HL-60 (cell line): ENCODE results near the gene TMEM266.

Experiments
- DNase-seq, 2 experiments: peaks; one replicate each; pipeline ENCODE4 v3.0.0-alpha.2; 2010 to 2020; ENCODE audit warnings: low read depth in 1 of 2, low spot score in 1 of 2
- H3K27ac ChIP-seq: fragments of 250-450 bp; sonication (Bioruptor Pico); replicated peaks from 2 replicates; pipeline ENCODE4 v1.5.1; 2020; ENCODE audit warnings: mild to moderate bottlenecking, moderate library complexity
- H3K27me3 ChIP-seq: fragments of 250-450 bp; sonication (Bioruptor Pico); 2 replicates; pipeline ENCODE4 v1.5.1; 2021; ENCODE audit warnings: mild to moderate bottlenecking, moderate library complexity; ENCODE audit not compliant: insufficient read depth, poor library complexity, severe bottlenecking
- H3K4me3 ChIP-seq: replicated peaks from 2 replicates; pipeline ENCODE4 v1.5.1; 2011; ENCODE audit warnings: mild to moderate bottlenecking, control low read depth, low read length; ENCODE audit not compliant: insufficient read depth
- CTCF ChIP-seq: IDR thresholded peaks from one replicate; pipeline ENCODE4 v1.5.1; 2011; ENCODE audit warnings: low read length, control low read depth, inconsistent platforms; ENCODE audit not compliant: insufficient read depth
- GABPA ChIP-seq: IDR thresholded peaks from 2 replicates; pipeline ENCODE4 v1.6.1; 2012; ENCODE audit warnings: low read depth
- POLR2AphosphoS5 ChIP-seq: IDR thresholded peaks from 2 replicates; pipeline ENCODE4 v1.6.1; 2012; ENCODE audit warnings: low read depth
- SPI1 ChIP-seq: IDR thresholded peaks from 2 replicates; pipeline ENCODE4 v1.6.1; 2012; ENCODE audit warnings: low read depth, mild to moderate bottlenecking, borderline replicate concordance
- TF ChIP-seq, protein P1 (sequence below): IDR thresholded peaks from 2 replicates; pipeline ENCODE4 v1.6.1; 2012; ENCODE audit warnings: low read depth; ENCODE audit not compliant: insufficient replicate concordance

The TMEM266 gene

DNA sequence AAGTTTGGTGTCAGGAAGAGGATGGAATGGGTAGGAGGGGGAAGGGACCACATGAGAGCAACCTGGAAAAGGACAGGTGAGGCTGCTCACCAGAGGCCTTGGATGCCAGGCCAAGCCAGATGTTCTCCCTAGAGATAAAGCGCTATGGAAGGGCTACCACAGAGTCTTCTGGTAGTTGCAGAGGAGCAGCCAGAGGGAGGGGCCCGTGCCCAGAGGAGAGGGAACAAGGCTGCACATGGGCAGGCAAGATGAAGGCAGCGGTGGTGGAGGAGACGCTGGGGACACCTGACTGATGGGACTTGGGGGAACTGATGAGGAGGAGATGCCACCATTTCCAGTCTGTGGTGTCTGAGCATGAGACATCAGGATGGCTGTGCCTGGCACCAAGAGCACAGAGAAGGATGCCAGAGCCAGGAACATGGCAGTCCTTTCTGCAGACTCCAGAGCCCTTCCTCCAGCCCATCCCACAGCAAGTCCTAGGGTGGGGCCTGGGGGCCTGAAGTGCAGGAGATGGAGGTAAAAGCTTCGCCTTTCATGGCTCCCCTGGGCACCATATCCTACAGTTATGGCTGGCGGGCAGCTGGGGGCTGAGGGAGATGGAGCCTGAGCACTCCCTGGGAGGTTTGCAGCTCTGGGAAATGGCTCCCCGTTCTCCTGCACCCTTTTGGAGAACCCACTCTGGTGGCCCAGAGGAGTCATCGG, 148.4 kb downstream of the TMEM266 start:
- DNase-seq = no peak
- Histone ChIP-seq H3K27ac (no peak overlapping the region), H3K27me3 (no peaks in the 10 kb centered on the region), H3K4me3 (no peak overlapping the region)
- TF ChIP-seq, protein P1, sequence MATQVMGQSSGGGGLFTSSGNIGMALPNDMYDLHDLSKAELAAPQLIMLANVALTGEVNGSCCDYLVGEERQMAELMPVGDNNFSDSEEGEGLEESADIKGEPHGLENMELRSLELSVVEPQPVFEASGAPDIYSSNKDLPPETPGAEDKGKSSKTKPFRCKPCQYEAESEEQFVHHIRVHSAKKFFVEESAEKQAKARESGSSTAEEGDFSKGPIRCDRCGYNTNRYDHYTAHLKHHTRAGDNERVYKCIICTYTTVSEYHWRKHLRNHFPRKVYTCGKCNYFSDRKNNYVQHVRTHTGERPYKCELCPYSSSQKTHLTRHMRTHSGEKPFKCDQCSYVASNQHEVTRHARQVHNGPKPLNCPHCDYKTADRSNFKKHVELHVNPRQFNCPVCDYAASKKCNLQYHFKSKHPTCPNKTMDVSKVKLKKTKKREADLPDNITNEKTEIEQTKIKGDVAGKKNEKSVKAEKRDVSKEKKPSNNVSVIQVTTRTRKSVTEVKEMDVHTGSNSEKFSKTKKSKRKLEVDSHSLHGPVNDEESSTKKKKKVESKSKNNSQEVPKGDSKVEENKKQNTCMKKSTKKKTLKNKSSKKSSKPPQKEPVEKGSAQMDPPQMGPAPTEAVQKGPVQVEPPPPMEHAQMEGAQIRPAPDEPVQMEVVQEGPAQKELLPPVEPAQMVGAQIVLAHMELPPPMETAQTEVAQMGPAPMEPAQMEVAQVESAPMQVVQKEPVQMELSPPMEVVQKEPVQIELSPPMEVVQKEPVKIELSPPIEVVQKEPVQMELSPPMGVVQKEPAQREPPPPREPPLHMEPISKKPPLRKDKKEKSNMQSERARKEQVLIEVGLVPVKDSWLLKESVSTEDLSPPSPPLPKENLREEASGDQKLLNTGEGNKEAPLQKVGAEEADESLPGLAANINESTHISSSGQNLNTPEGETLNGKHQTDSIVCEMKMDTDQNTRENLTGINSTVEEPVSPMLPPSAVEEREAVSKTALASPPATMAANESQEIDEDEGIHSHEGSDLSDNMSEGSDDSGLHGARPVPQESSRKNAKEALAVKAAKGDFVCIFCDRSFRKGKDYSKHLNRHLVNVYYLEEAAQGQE = no peak
- TF ChIP-seq POLR2AphosphoS5 (no peak), SPI1 (no peak), CTCF (no peak), GABPA (no peak)

DNA sequence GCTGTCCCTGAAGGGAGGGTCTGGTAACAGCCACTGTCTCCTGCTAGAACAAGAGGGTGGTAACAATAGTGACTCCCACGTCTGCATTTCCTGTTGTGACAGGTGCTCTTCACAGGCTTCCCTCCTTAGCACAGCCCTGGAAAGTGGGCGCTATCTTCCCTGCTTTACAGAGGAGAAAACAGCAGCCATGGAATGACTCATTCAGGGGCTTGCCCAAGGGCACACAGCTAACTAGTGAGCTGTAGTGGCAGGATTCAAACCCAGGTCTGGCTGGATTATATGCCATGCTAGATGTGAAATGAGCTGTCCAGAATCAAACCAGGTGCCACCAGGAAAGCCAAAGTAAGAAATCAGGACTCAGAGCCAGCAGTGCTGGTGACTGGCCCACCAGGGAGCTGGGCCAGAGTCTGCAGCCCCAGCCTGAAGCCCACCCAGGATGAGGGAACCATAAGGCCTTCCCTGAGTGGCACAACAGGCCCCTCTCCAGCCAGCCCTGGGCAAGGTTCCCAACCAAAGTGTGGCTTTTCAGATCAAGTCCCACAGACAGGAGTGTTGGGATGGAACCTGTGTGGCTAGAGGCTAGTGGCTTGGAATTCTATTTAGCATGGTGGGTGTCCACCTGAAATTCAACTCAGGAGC, 149.1 kb downstream of the TMEM266 start:
- H3K27ac ChIP-seq = no peak overlapping the region
- no peak for TF ChIP-seq GABPA
- TF ChIP-seq POLR2AphosphoS5 = no peak
- no peak for TF ChIP-seq SPI1
- no peak for TF ChIP-seq CTCF
- TF ChIP-seq, protein P1 = no peak
- H3K4me3 ChIP-seq = no peak overlapping the region
- DNase-seq = no peak
- no peaks in the 10 kb centered on the region for H3K27me3 ChIP-seq

DNA sequence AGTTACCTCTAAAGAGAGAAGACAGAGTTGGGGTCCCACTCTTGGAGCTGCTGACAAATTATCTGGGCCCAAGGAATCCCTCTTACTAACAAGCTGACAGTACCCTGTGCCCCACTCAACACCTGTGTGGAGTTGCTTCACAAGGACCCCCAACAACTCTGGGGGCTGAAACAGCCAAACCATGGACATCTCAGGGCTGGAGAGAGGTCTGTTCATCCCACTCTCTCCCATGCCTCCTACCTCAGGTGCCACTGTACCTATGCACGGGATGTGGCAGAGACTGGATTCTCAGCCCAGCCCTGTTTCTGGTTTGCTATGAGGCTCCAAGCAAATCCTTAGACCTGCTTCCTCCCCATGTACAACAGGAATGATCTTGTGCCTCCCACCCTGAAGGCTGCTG, 149.7 kb downstream of the TMEM266 start:
- TF ChIP-seq GABPA (no peak), CTCF (no peak), SPI1 (no peak), POLR2AphosphoS5 (no peak)
- TF ChIP-seq, protein P1 = no peak

More for the DNA sequence above, 149.7 kb downstream of the TMEM266 start:
- H3K27ac ChIP-seq = no peak overlapping the region
- H3K27me3 ChIP-seq = no peaks in the 10 kb centered on the region
- no peak overlapping the region for H3K4me3 ChIP-seq
- DNase-seq = no peak
